NOMO-1 treated with dmso at 0.1 percent for 144 hours (cell line): Measurements from ENCODE around the gene C11orf91.
"Not testable (repeated sequence)": the region's sequence is repeated elsewhere in the genome, so short reads cannot be mapped to it uniquely, and the experiment has no call there.

Experiments used
- DNase-seq: peaks from one replicate; lab custom pipeline; 2025; ENCODE audit not compliant: unreplicated experiment; lab: John Stamatoyannopoulos, UW

C11orf91 gene

GRCh38 chr11:33721984-33722383 is 21.4 kb upstream of the C11orf91 start:
- no peak for DNase-seq

- no peak for DNase-seq
Measured at GRCh38 chr11:33721426-33721825, 20.8 kb upstream of the C11orf91 start.

DNA sequence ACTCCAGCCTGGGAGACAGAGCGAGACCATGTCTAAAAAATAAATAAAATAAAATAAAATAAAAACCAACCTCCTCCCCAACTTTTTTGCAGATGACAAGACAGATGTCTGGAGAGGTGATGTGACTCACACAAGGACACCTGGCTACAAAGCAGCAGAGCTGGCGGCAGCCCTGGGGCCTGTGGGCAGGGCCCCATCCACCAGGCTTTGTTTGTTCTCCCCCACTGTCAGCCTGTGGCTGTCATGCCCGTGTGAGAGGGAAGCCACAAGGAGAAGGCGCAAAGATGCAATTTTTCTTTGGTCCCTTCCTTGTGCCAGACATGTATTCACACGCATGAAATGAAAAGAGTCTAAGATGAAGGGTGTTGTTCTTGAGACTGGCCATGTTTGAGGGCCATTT is 19.0 kb upstream of the C11orf91 start:
- DNase-seq, result no peak

GRCh38 chr11:33718440-33718839 is 17.8 kb upstream of the C11orf91 start:
- DNase-seq, result no peak

DNA sequence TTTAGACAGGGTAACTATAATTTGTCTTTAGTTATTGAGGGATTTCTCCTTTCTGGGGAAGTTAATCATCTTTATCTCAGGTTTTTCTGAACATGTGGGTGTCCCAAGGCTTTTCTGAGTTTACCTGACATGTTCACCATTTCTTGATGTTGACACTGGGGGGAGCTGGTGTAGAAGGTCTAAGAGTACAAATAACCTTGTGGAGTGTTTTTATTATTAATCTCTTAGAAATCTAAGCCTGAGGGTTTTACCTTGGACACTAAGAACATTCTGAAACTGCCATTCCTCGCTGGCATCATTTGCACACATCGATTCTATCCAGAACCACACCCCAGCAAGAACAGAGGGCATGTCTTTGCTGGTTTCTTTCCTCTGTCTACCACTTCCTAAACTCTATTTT is 15.6 kb upstream of the C11orf91 start:
- no peak for DNase-seq

DNA sequence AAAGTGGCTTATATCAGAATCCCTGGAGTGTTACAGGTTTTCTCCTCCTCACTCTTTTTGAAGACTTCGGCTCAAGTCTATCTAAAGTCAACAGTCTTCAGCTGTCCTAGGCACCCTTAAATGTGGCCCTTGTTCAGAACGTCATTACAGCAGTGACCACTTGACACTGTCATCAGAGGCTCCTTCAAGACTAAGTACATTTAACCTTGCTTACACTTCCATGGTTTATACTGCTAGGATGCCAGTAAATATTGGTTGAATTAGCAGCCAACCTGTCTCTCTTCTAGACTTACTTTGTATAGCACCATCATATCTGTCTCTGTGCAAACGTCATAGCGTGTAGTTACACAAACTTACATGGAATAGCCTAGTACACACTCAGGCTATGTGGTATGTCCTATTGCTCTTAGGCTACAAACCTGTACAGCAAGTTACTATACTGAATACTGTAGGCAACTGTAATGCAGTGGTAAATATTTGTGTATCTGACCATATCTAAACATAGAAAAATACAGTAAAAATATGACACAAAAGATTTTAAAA is 13.3 kb upstream of the C11orf91 start:
- DNase-seq, result no peak

- DNase-seq, result no peak
Measured at GRCh38 chr11:33713151-33713855, 12.7 kb upstream of the C11orf91 start.

DNA sequence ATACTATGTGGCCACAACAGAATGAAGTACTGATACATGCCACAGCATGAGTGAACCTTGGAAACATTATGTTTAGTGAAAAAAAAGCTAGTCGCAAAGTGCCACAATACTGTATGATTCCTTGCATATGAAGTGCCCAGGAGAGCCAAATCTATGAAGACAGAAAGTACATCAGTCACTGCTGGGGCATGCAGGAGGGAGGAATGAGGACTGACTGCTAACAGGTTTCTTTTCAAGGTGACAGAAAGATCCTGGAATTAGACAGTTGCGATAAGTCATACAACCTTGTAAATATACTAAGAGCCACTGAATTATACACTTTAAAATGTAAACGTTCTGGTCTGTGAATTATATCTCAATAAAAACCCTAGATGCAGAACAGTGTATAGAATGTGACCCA is 11.8 kb upstream of the C11orf91 start:
- no peak for DNase-seq

- no peak for DNase-seq
Measured at GRCh38 chr11:33709466-33709865, 8.8 kb upstream of the C11orf91 start.

DNA sequence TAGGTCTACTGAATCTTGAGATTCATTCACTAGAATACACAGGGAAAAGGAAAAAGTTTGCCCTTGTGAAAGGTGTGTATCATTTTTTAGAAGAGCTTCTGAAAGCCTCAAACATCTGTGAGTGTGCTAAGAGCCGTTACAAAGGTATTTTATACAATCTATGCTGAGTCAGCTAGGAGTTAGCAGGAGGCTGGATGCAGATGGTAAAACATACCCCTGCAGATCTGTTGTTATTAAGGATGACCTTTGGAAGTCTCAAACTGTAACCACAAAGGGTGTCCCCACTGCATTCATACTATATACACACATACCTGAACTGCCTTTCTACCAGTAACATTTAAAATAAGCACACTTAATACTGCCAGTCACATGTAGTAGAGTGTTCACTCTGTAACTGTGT is 8.4 kb upstream of the C11orf91 start:
- no peak for DNase-seq

GRCh38 chr11:33707831-33708230 is 7.2 kb upstream of the C11orf91 start:
- DNase-seq, result not testable (repeated sequence)

DNA sequence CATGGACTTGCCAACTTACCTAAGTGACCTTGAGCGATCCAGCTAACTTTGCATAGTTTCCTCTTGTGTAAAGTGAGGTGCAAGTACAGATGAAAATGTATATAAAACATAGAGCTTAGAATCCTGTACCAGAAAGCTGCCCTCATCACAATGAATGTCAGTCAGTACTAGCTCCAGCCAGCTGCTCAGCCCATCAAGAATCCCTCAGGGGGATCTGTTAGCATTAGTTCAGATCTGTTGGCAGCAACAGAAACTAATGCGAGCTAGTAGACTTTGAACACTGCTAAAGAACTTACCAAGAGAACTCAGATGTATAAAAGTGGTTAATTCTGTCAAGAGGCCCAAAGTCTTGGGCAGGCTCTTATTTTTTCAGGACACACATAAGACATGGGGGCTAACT is 6.3 kb upstream of the C11orf91 start:
- DNase-seq, result no peak

DNA sequence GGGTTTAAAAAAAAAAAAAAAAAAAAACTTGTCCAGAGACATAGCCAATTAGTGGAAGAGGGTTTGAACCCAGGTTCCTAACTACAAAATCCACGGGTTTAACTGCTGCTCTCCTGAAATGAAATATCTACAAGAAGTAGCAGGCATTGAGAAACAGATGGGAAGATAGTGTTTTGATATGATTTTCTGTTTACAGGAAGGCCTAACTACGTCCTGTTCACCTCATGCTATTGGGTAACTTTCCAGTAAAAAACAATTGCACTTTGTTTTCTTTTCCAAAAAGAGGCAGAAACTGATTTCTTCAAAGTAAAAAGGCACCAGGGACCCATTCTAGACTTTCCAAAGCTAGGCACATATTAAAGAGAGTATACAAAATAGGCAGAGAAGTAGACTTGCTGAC is 5.9 kb upstream of the C11orf91 start:
- no peak for DNase-seq

- DNase-seq, result no peak
Measured at GRCh38 chr11:33704240-33705002, 3.8 kb upstream of the C11orf91 start.

DNA sequence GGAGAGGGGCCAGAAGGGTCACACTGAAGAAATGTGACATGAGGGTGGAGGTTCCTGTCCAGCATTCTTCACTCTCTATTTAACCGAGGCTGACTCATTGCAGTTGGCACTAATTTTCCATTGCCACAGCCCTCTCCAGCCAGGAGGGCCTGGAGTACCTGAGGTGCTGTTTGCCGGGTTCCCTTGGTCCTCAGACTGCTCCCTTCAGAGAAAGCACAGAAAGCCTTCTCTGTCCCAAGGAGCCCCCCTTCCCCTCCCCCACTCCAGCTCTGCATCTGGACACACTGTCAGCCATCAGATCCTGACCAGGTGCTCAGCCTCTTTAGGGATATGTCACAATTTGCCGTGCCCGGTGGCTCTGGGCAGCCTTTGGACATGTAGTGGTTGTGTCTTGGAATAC is 3.2 kb upstream of the C11orf91 start:
- no peak for DNase-seq

DNA sequence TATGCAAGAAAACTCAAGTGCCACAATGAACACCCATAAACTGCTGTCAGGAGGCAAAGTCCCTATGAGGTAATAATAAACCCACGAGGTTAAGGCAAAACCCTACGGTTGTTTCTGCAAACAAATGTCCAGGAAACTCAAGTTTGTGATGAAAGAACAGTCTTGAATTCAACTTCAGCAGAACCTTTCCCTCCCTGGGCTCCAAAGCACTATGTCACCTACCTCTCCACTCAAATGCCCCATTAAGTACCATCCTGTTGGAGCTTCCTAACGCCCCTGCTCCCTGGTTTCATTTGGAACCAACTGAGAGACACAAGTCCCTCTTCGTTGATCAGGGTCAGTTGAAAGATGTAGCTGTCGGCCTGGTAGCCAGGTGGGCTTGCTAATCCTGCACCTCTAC is 2.6 kb upstream of the C11orf91 start:
- DNase-seq, result no peak

- DNase-seq, result no peak
Measured at GRCh38 chr11:33701302-33702230, 940 bp upstream of the C11orf91 start.

GRCh38 chr11:33700063-33700501 is 544 bp downstream of the C11orf91 start:
- DNase-seq, result no peak

DNA sequence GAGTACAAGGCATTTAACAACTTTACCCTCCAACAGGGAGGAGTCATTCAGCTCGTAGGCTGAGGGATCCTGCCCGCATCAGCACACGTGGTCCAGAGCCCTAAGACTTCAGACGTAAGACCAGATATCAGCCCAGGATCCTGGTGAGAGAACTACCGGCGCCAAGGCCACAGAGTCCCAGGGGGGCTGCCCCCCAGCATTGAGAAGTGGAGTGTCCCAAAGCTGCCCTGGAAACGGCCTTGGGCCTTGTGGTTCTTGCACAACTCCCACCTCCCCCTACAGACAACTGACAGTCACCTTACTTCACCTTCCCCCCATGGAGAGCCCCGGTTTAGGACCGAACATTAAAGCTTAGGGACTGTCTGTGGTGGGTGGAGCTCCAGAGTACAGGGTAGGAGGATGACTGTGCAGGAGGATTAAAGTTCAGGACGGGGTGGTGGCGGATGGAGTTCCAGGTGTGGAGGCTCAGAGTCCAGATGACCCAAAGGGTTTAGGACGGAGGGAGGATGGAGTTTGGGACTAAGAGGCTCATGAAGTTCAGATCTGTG is 1.0 kb downstream of the C11orf91 start:
- no peak for DNase-seq

- DNase-seq, result no peak
Measured at GRCh38 chr11:33698921-33699320, 1.7 kb downstream of the C11orf91 start.

- no peak for DNase-seq
Measured at GRCh38 chr11:33697997-33698396, 2.6 kb downstream of the C11orf91 start.
